T-cell (primary cell): ENCODE results near the gene CLCN7. TPM values are rescaled to one million over a fixed set of nuclear protein-coding genes. Genes with fewer than 3 reads are reported as not detected.
"Not testable (repeated sequence)": the region's sequence is repeated elsewhere in the genome, so short reads cannot be mapped to it uniquely, and the experiment has no call there.

Source experiments
- ATAC-seq, 4 experiments: fragments of 200-7000 bp in 3 of 4; fragments of 150-1000 bp in 1 of 4; cut with Tn5 transposase; replicated peaks in 1 of 4; 1 replicate in 3 of 4; 2 replicates in 1 of 4; pipeline ENCODE4 v1.10.0; 2021; ENCODE audit warnings: moderate library complexity in 3 of 4, mild to moderate bottlenecking in 2 of 4, moderate number of reproducible peaks in 1 of 4
- CTCF ChIA-PET, 2 donors: fragments of 300-600 bp; sonication (Branson Sonifier 250); formaldehyde crosslinking; loops; one replicate each; lab custom pipeline; 2022; ENCODE audit warnings: antibody characterized with exemption in 2 of 2; lab: Charles Lee
- POLR2A ChIA-PET, 2 donors: fragments of 300-600 bp; sonication (Branson Sonifier 250); formaldehyde crosslinking; loops; one replicate each; lab custom pipeline; 2022; ENCODE audit warnings: antibody characterized with exemption in 2 of 2; lab: Charles Lee
- DNase-seq, 35 experiments: peaks; one replicate each; pipeline versions ENCODE4 v3.0.0 to v3.0.0-alpha.2; 2013 to 2023
- H3K27ac ChIP-seq: one replicate; pipeline ENCODE4 v1.5.1; 2013; ENCODE audit warnings: low read length
- H3K27me3 ChIP-seq, 2 experiments: replicated peaks in 1 of 2; 1 replicate in 1 of 2; 2 replicates in 1 of 2; pipeline versions ENCODE4 v1.6.1 to v1.7.0; 2013; ENCODE audit warnings: low read length in 1 of 2, mixed read lengths in 1 of 2; ENCODE audit not compliant: control insufficient read depth in 2 of 2, insufficient read depth in 2 of 2; ENCODE audit errors: extremely low read depth in 1 of 2
- H3K36me3 ChIP-seq, 2 donors: 1 replicate in 1 of 2; 2 replicates in 1 of 2; pipeline versions ENCODE4 v1.6.1 to v1.7.0; 2013; ENCODE audit warnings: low read length in 1 of 2; ENCODE audit not compliant: control insufficient read depth in 2 of 2, insufficient read depth in 1 of 2; ENCODE audit errors: extremely low read depth in 1 of 2
- H3K4me1 ChIP-seq, 2 experiments: 1 replicate in 1 of 2; 2 replicates in 1 of 2; pipeline versions ENCODE4 v1.6.1 to v1.7.0; 2013; ENCODE audit warnings: low read length in 2 of 2, mixed read lengths in 1 of 2; ENCODE audit not compliant: insufficient read depth in 2 of 2, control insufficient read depth in 1 of 2; ENCODE audit errors: extremely low read depth in 1 of 2
- H3K4me3 ChIP-seq, 2 donors: 1 replicate in 1 of 2; 2 replicates in 1 of 2; pipeline versions ENCODE4 v1.5.1 to v1.7.0; 2013; ENCODE audit warnings: mild to moderate bottlenecking in 2 of 2, low read length in 1 of 2, moderate library complexity in 1 of 2; ENCODE audit not compliant: control insufficient read depth in 1 of 2; ENCODE audit errors: extremely low read depth in 1 of 2
- H3K9me3 ChIP-seq: 2 replicates; pipeline ENCODE4 v1.7.0; 2013
- H3K27ac Mint-ChIP-seq, 2 donors: one replicate each; pipeline ENCODE4 v1.8.0; 2020 to 2021; ENCODE audit warnings: mild to moderate bottlenecking in 2 of 2, mixed read lengths in 2 of 2
- H3K27me3 Mint-ChIP-seq, 2 donors: one replicate each; pipeline ENCODE4 v1.8.0; 2021 to 2022; ENCODE audit warnings: mixed read lengths in 2 of 2
- H3K36me3 Mint-ChIP-seq: one replicate; pipeline ENCODE4 v1.8.0; 2021; ENCODE audit warnings: mixed read lengths
- H3K4me1 Mint-ChIP-seq, 3 donors: one replicate each; pipeline ENCODE4 v1.8.0; 2020 to 2022; ENCODE audit warnings: mixed read lengths in 3 of 3, mild to moderate bottlenecking in 1 of 3
- H3K4me3 Mint-ChIP-seq, 3 donors: one replicate each; pipeline ENCODE4 v1.8.0; 2020 to 2022; ENCODE audit warnings: mild to moderate bottlenecking in 3 of 3, mixed read lengths in 3 of 3, moderate library complexity in 3 of 3
- H3K9me3 Mint-ChIP-seq, 3 donors: one replicate each; pipeline ENCODE4 v1.8.0; 2020 to 2022; ENCODE audit warnings: mixed read lengths in 3 of 3
- WGBS: methylation state at CpG from one replicate; pipeline ENCODE4 v1.1.5; 2013; ENCODE audit warnings: missing lambda C conversion rate; ENCODE audit not compliant: insufficient coverage; 5-methylcytosine and 5-hydroxymethylcytosine counted together
- total RNA-seq, 35 experiments: library from RNA in 6 of 35; stranded (reverse) in 6 of 35; fragments of 120-200 nt in 1 of 35; gene quantifications; one replicate each; pipeline versions ENCODE4 v1.2.1 to v1.2.4 and lab custom pipeline; 2013 to 2026

The CLCN7 gene
- total RNA-seq, 5 donors from 2014 or later (not counting 1 experiment from before 2014, with no cell fraction given), result 77.1 to 141 (median 114) TPM

GRCh38 chr16:1443980-1444729, 30.7 kb downstream of the CLCN7 start, which contains the start of gene CCDC154:
CCDC154 (minus strand) TSS chr16:1444556; CDS start chr16:1444322, 234 bp downstream.
- DNase-seq (no peak), ATAC-seq (no peak)

GRCh38 chr16:1443403-1443973, 31.3 kb downstream of the CLCN7 start:
- H3K4me3 ChIP-seq, result no peak overlapping the region
- peaks cover 13% of the 10 kb centered on the region in 2 donors for H3K36me3 ChIP-seq
- H3K27ac ChIP-seq, result no peak overlapping the region
- Mint-ChIP-seq H3K4me1 (no peaks in the 10 kb centered on the region), H3K9me3 (no peaks in the 10 kb centered on the region), H3K36me3 (no peaks in the 10 kb centered on the region), H3K27ac (no peak overlapping the region), H3K4me3 (no peak overlapping the region), H3K27me3 (no peaks in the 10 kb centered on the region)
- CTCF ChIA-PET, result no interaction called here
- H3K27me3 ChIP-seq, result no peaks in the 10 kb centered on the region
- H3K9me3 ChIP-seq, result no peaks in the 10 kb centered on the region
- 90% methylated on average over 38 of the region's 38 CpGs for WGBS
- DNase-seq (no peak), ATAC-seq (no peak)
- H3K4me1 ChIP-seq, result no peaks in the 10 kb centered on the region
- POLR2A ChIA-PET, result no interaction called here

More at GRCh38 chr16:1443980-1444729, 30.7 kb downstream of the CLCN7 start, which contains the start of gene CCDC154:
- 95% methylated on average over 21 of the region's 27 CpGs for WGBS
- Mint-ChIP-seq H3K9me3 (no peaks in the 10 kb centered on the region), H3K27ac (no peak within 1 kb of the TSS), H3K4me3 (no peak within 1 kb of the TSS), H3K36me3 (no peaks in the 10 kb centered on the region), H3K4me1 (no peaks in the 10 kb centered on the region), H3K27me3 (no peaks in the 10 kb centered on the region)
- Histone ChIP-seq H3K4me1 (no peaks in the 10 kb centered on the region), H3K9me3 (no peaks in the 10 kb centered on the region), H3K36me3 (peaks cover 13% of the 10 kb centered on the region in 2 donors), H3K27me3 (no peaks in the 10 kb centered on the region), H3K27ac (no peak within 1 kb of the TSS), H3K4me3 (no peak within 1 kb of the TSS)
- POLR2A ChIA-PET, result no interaction called here
- CTCF ChIA-PET, result no interaction called here

DNA sequence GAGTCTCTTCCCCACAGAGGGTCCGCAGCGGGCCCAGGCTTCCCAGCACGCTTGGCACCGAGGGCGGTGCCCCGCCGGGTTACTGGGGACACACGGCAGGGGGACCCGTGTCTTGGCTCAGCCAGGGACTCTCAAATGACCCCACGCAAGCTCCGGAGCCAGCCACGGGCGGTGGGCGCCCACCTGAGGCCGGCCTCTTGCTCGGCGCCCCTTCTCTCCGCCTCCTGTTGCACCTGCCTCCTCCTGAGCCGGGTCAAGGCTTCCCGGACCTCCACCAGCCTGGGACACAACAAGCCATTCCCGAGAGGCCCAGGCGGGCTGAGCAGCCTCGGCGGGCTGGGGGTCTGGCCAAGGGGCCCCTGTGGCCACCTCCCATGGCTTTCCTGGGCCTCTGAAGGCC, 32.1 kb downstream of the CLCN7 start:
- POLR2A ChIA-PET, result no interaction called here
- no peak for DNase-seq
- H3K9me3 Mint-ChIP-seq, result no peaks in the 10 kb centered on the region
- no peak overlapping the region for H3K27ac Mint-ChIP-seq
- Histone ChIP-seq H3K36me3 (peaks cover 7 to 13% of the 10 kb centered on the region in 2 donors), H3K27ac (no peak overlapping the region), H3K4me3 (no peak overlapping the region), H3K4me1 (no peaks in the 10 kb centered on the region), H3K9me3 (no peaks in the 10 kb centered on the region), H3K27me3 (no peaks in the 10 kb centered on the region)
- 86% methylated on average over 23 of the region's 24 CpGs for WGBS
- CTCF ChIA-PET, result no interaction called here
- H3K4me3 Mint-ChIP-seq, result no peak overlapping the region
- no peaks in the 10 kb centered on the region for H3K36me3 Mint-ChIP-seq
- no peak for ATAC-seq
- H3K27me3 Mint-ChIP-seq, result no peaks in the 10 kb centered on the region
- no peaks in the 10 kb centered on the region for H3K4me1 Mint-ChIP-seq

DNA sequence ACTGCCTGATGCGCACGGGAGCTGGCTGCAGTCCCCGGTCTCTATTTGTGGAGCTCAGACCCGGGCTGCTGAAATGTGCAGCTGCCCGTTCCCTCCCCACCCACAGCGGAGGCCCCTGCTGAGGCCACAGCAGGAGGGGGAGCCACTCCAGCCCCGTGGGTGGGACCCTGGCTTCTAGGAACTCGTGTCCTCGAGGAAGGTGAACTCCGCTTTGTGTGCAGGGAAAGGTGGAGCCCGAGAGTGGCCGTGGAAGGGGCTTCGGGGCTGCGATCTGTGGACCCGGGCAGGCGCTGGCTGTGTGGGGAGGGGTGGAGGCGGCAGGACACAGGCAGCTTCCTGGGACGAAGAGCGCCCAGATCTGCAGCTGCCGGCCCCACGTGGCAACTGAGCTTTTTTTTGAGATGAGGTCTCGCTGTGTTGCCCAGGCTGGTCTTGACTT, 33.4 kb downstream of the CLCN7 start:
- DNase-seq (no peak), ATAC-seq (no peak)
- Histone ChIP-seq H3K36me3 (peaks cover 7 to 13% of the 10 kb centered on the region in 2 donors), H3K4me1 (no peaks in the 10 kb centered on the region), H3K27me3 (no peaks in the 10 kb centered on the region), H3K27ac (no peak overlapping the region), H3K9me3 (no peaks in the 10 kb centered on the region), H3K4me3 (no peak overlapping the region)
- no peak overlapping the region for H3K27ac Mint-ChIP-seq
- no peaks in the 10 kb centered on the region for H3K27me3 Mint-ChIP-seq
- no peak overlapping the region for H3K4me3 Mint-ChIP-seq
- no peaks in the 10 kb centered on the region for H3K9me3 Mint-ChIP-seq
- POLR2A ChIA-PET, result interaction anchor here in 1 of 2 donors (0.5 kb wide), 1 partner anchor 31 kb away, joined by 3 read pairs; no protein-coding TSS in a partner anchor
- no peaks in the 10 kb centered on the region for H3K4me1 Mint-ChIP-seq
- 87% methylated on average over 16 of the region's 22 CpGs for WGBS
- CTCF ChIA-PET, result no interaction called here
- H3K36me3 Mint-ChIP-seq, result no peaks in the 10 kb centered on the region

GRCh38 chr16:1439699-1440074, 35.1 kb downstream of the CLCN7 start:
- H3K4me3 ChIP-seq, ATAC-seq, H3K27ac Mint-ChIP-seq, H3K27ac ChIP-seq, H3K36me3 Mint-ChIP-seq, H3K9me3 ChIP-seq, CTCF ChIA-PET, H3K4me3 Mint-ChIP-seq, H3K36me3 ChIP-seq, H3K4me1 Mint-ChIP-seq, H3K27me3 ChIP-seq, H3K9me3 Mint-ChIP-seq, DNase-seq, H3K4me1 ChIP-seq, POLR2A ChIA-PET, H3K27me3 Mint-ChIP-seq: not testable (repeated sequence)
- 76% methylated on average over 2 of the region's 4 CpGs for WGBS

DNA sequence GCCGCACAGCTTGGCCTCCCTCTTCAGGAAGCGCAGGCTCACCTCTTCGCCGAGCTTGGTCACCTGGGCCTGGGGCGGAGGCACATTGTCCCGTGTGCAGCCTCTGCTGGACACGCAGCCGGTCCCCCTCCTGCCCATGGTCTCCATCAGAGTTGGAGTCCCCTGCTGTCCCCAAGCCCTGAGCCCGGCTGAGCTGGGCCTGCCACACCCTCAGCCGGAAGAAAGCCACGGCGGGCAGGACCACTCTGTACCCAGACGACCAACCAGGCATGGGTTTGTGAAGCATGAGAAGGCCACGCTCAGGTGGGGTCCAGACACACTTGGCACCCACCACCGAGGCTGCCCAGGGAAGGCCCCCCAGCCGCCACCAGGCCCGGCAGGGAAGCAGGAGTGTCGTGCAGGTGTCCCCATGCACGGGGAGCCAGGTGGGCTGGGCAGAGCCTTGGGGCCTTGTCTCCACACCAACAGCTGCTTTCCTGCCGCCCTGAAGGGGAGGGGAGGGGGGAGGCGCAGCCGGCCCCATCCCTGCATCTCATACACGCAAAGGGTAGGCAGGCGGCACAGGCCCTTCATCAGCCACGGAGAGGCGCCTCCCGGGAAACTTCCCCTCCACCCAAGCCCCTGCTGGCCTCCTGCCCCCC, 35.6 kb downstream of the CLCN7 start:
- no peak overlapping the region for H3K4me3 ChIP-seq
- H3K36me3 ChIP-seq, result peaks cover 0 to 7% of the 10 kb centered on the region in 2 donors
- 89% methylated on average over 16 of the region's 27 CpGs for WGBS
- ATAC-seq, result no peak
- CTCF ChIA-PET, result no interaction called here
- H3K4me1 ChIP-seq, result no peaks in the 10 kb centered on the region
- Mint-ChIP-seq H3K36me3 (no peaks in the 10 kb centered on the region), H3K4me3 (no peak overlapping the region), H3K27me3 (no peaks in the 10 kb centered on the region), H3K9me3 (no peaks in the 10 kb centered on the region), H3K4me1 (no peaks in the 10 kb centered on the region), H3K27ac (no peak overlapping the region)
- H3K27ac ChIP-seq, result no peak overlapping the region
- H3K27me3 ChIP-seq, result no peaks in the 10 kb centered on the region
- H3K9me3 ChIP-seq, result no peaks in the 10 kb centered on the region
- no peak for DNase-seq
- POLR2A ChIA-PET, result no interaction called here
